HEK293 (cell line): ENCODE results near the gene KRT78.
A peak's percentile ranks its signal among the peaks of the same experiment; 100 is the strongest.

Source experiments
- CTCF ChIA-PET: fragments of 350-600 bp; formaldehyde crosslinking; extraction: SDS; loops from one replicate; lab custom pipeline; 2021; ENCODE audit warnings: antibody characterized with exemption; lab: Yijun Ruan, JAX
- POLR2A ChIA-PET: fragments of 300-600 bp; formaldehyde crosslinking; extraction: SDS; loops from one replicate; lab custom pipeline; 2020; ENCODE audit warnings: antibody characterized with exemption, inconsistent platforms; lab: Yijun Ruan, JAX
- H3K27ac ChIP-seq: fragments of 200-500 bp; sonication (Bioruptor generic); 2 replicates; pipeline ENCODE4 v1.5.1; 2014; ENCODE audit warnings: low read depth, low read length, control low read depth, inconsistent platforms; ENCODE audit errors: extremely low read depth
- H3K36me3 ChIP-seq, 2 experiments: fragments of 200-500 bp in 1 of 2; sonication (Bioruptor generic) in 1 of 2; 1 replicate in 1 of 2; 2 replicates in 1 of 2; pipeline ENCODE4 v1.5.1; 2014 to 2017; ENCODE audit warnings: inconsistent platforms in 2 of 2, low read length in 2 of 2; ENCODE audit not compliant: control insufficient read depth in 2 of 2, insufficient read depth in 1 of 2
- H3K4me1 ChIP-seq: fragments of 200-500 bp; sonication (Bioruptor generic); 2 replicates; pipeline ENCODE4 v1.5.1; 2014; ENCODE audit warnings: mild to moderate bottlenecking, low read length, inconsistent platforms; ENCODE audit not compliant: control insufficient read depth, insufficient read depth
- H3K4me3 ChIP-seq: 2 replicates; pipeline ENCODE4 v1.5.1; 2011; ENCODE audit warnings: low read depth, mild to moderate bottlenecking, control low read depth, low read length, moderate library complexity
- H3K9me3 ChIP-seq: fragments of 200-500 bp; sonication (Bioruptor generic); 2 replicates; pipeline ENCODE4 v1.5.1; 2014; ENCODE audit warnings: low read depth, low read length, inconsistent platforms; ENCODE audit not compliant: control insufficient read depth, insufficient read depth
- ZFHX2 ChIP-seq: fragments of 450-650 bp; formaldehyde crosslinking; conservative IDR thresholded peaks from 2 replicates; pipeline ENCODE4 v1.5.1; 2016; ENCODE audit warnings: missing biosample characterization, missing genetic modification characterization
- ZIC2 ChIP-seq: fragments of 450-650 bp; formaldehyde crosslinking; IDR thresholded peaks from 2 replicates; pipeline ENCODE4 v1.5.1; 2016; ENCODE audit warnings: missing biosample characterization, missing genetic modification characterization
- ZNF114 ChIP-seq: fragments of 450-650 bp; formaldehyde crosslinking; IDR thresholded peaks from 2 replicates; pipeline ENCODE4 v1.5.0; 2017; ENCODE audit warnings: missing biosample characterization, missing genetic modification characterization
- ZNF202 ChIP-seq: fragments of 450-650 bp; formaldehyde crosslinking; IDR thresholded peaks from 2 replicates; pipeline ENCODE4 v1.5.1; 2016; ENCODE audit warnings: missing biosample characterization, missing genetic modification characterization, borderline replicate concordance
- ZNF398 ChIP-seq: fragments of 450-650 bp; formaldehyde crosslinking; IDR thresholded peaks from 2 replicates; pipeline ENCODE4 v1.5.1; 2017; ENCODE audit warnings: missing biosample characterization, missing genetic modification characterization
- ZNF426 ChIP-seq: fragments of 450-650 bp; formaldehyde crosslinking; IDR thresholded peaks from 2 replicates; pipeline ENCODE4 v1.5.1; 2017; ENCODE audit warnings: missing biosample characterization, missing genetic modification characterization, mild to moderate bottlenecking, inconsistent platforms, moderate library complexity
- ZNF449 ChIP-seq: fragments of 450-650 bp; formaldehyde crosslinking; IDR thresholded peaks from 2 replicates; pipeline ENCODE4 v1.5.1; 2017; ENCODE audit warnings: missing biosample characterization, mild to moderate bottlenecking, missing genetic modification characterization, moderate library complexity
- ZNF623 ChIP-seq: fragments of 450-650 bp; formaldehyde crosslinking; IDR thresholded peaks from 2 replicates; pipeline ENCODE4 v1.5.1; 2016; ENCODE audit warnings: missing biosample characterization, missing genetic modification characterization
- ZNF660 ChIP-seq: fragments of 450-650 bp; IDR thresholded peaks from 2 replicates; pipeline ENCODE4 v1.5.1; 2018; ENCODE audit warnings: missing biosample characterization, mild to moderate bottlenecking, missing genetic modification characterization
- ZNF837 ChIP-seq: fragments of 450-650 bp; formaldehyde crosslinking; IDR thresholded peaks from 2 replicates; pipeline ENCODE4 v1.5.1; 2016; ENCODE audit warnings: missing biosample characterization, missing genetic modification characterization
- TF ChIP-seq, protein P1 (sequence below): fragments of 450-650 bp; formaldehyde crosslinking; conservative IDR thresholded peaks from 2 replicates; pipeline ENCODE4 v1.5.1; 2016; ENCODE audit warnings: low read depth, missing biosample characterization, missing genetic modification characterization
- TF ChIP-seq, protein P2 (sequence below): fragments of 450-650 bp; formaldehyde crosslinking; IDR thresholded peaks from 2 replicates; pipeline ENCODE4 v1.5.1; 2016; ENCODE audit warnings: missing biosample characterization, missing genetic modification characterization

Gene KRT78

DNA sequence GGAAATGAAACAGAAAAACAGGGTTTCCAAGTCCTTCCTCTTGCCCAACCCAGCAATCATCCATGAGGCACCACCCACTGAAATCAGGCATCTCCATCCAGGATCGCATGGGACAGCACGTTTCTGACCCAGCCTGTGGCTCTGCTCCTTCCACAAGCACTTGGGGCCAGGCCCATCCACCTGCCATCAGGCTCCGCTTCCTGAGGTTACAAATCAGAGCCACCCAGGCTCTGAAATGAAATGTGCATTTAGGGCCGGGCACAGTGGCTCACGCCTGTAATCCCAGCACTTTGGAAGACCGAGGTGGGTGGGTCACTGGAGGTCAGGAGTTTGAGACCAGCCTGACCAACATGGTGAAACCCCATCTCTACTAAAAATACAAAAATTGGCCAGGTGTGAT, 717 bp upstream of the KRT78 start:
- ChIA-PET POLR2A (no interaction called here), CTCF (no interaction called here)
- Histone ChIP-seq H3K27ac (no peak overlapping the region), H3K36me3 (no peaks in the 10 kb centered on the region), H3K4me3 (no peak overlapping the region), H3K4me1 (no peaks in the 10 kb centered on the region), H3K9me3 (no peaks in the 10 kb centered on the region)
- TF ChIP-seq, protein P1, sequence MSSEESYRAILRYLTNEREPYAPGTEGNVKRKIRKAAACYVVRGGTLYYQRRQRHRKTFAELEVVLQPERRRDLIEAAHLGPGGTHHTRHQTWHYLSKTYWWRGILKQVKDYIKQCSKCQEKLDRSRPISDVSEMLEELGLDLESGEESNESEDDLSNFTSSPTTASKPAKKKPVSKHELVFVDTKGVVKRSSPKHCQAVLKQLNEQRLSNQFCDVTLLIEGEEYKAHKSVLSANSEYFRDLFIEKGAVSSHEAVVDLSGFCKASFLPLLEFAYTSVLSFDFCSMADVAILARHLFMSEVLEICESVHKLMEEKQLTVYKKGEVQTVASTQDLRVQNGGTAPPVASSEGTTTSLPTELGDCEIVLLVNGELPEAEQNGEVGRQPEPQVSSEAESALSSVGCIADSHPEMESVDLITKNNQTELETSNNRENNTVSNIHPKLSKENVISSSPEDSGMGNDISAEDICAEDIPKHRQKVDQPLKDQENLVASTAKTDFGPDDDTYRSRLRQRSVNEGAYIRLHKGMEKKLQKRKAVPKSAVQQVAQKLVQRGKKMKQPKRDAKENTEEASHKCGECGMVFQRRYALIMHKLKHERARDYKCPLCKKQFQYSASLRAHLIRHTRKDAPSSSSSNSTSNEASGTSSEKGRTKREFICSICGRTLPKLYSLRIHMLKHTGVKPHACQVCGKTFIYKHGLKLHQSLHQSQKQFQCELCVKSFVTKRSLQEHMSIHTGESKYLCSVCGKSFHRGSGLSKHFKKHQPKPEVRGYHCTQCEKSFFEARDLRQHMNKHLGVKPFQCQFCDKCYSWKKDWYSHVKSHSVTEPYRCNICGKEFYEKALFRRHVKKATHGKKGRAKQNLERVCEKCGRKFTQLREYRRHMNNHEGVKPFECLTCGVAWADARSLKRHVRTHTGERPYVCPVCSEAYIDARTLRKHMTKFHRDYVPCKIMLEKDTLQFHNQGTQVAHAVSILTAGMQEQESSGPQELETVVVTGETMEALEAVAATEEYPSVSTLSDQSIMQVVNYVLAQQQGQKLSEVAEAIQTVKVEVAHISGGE = no peak
- TF ChIP-seq ZNF623 (tag by site-specific recombination) = no peak
- TF ChIP-seq, protein P2, sequence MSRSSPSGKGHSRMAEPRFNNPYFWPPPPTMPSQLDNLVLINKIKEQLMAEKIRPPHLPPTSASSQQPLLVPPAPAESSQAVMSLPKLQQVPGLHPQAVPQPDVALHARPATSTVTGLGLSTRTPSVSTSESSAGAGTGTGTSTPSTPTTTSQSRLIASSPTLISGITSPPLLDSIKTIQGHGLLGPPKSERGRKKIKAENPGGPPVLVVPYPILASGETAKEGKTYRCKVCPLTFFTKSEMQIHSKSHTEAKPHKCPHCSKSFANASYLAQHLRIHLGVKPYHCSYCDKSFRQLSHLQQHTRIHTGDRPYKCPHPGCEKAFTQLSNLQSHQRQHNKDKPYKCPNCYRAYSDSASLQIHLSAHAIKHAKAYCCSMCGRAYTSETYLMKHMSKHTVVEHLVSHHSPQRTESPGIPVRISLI (tag by site-specific recombination) = no peak
- no peak for TF ChIP-seq ZNF114 (tag by site-specific recombination)
- no peak for TF ChIP-seq ZNF837 (tag by site-specific recombination)
- no peak for TF ChIP-seq ZNF660 (tag by site-specific recombination)

- CTCF ChIA-PET = no interaction called here
- POLR2A ChIA-PET = no interaction called here
- TF ChIP-seq ZIC2 (tag by site-specific recombination) (peak; percentile 57), ZFHX2 (tag by site-specific recombination) (peak; percentile 46), ZNF449 (tag by site-specific recombination) (no peak)
- TF ChIP-seq, all 188 proteins: peak for 2
- Histone ChIP-seq H3K9me3 (no peaks in the 10 kb centered on the region), H3K4me3 (no peak overlapping the region), H3K4me1 (no peaks in the 10 kb centered on the region), H3K36me3 (no peaks in the 10 kb centered on the region), H3K27ac (no peak overlapping the region)
Observed at GRCh38 chr12:52847335-52848102, 1.3 kb downstream of the KRT78 start.

GRCh38 chr12:52846356-52846970, 2.3 kb downstream of the KRT78 start:
- TF ChIP-seq ZNF202 (tag by site-specific recombination) (no peak), ZNF426 (no peak), ZNF398 (no peak)
- H3K4me3 ChIP-seq = no peak overlapping the region
- H3K27ac ChIP-seq = no peak overlapping the region
- H3K36me3 ChIP-seq = no peaks in the 10 kb centered on the region
- H3K9me3 ChIP-seq = no peaks in the 10 kb centered on the region
- H3K4me1 ChIP-seq = no peaks in the 10 kb centered on the region
- POLR2A ChIA-PET = no interaction called here
- CTCF ChIA-PET = no interaction called here
